Limb (tissue), 2 donors: ENCODE results near the gene BTN3A1.
"Not testable (repeated sequence)": the region's sequence is repeated elsewhere in the genome, so short reads cannot be mapped to it uniquely, and the experiment has no call there.

Experiments
- DNase-seq, 2 donors: peaks; one replicate each; pipeline ENCODE4 v3.0.0-alpha.2; 2016; ENCODE audit errors: extremely low spot score in 2 of 2

The BTN3A1 gene

GRCh38 chr6:26414281-26414680, 12.2 kb downstream of the BTN3A1 start:
- DNase-seq = no peak

- DNase-seq = no peak
Measured at GRCh38 chr6:26415036-26415614, 13.1 kb downstream of the BTN3A1 start.

GRCh38 chr6:26415791-26416190, 13.7 kb downstream of the BTN3A1 start:
- no peak for DNase-seq

GRCh38 chr6:26416288-26416687, 14.2 kb downstream of the BTN3A1 start:
- DNase-seq = no peak

GRCh38 chr6:26418077-26418476, 16.0 kb downstream of the BTN3A1 start:
- DNase-seq = not testable (repeated sequence)

- DNase-seq = not testable (repeated sequence)
Measured at GRCh38 chr6:26418795-26419194, 16.7 kb downstream of the BTN3A1 start.

GRCh38 chr6:26420688-26421171, 18.7 kb downstream of the BTN3A1 start:
- peak; percentile 5 to 59 for DNase-seq

- DNase-seq = peak; percentile 77 to 94
Measured at GRCh38 chr6:26421259-26422144, 19.4 kb downstream of the BTN3A1 start.

- no peak for DNase-seq
Measured at GRCh38 chr6:26422329-26422728, 20.3 kb downstream of the BTN3A1 start.

GRCh38 chr6:26426691-26427450, 24.8 kb downstream of the BTN3A1 start:
- no peak for DNase-seq

- no peak for DNase-seq
Measured at GRCh38 chr6:26427451-26427809, 25.4 kb downstream of the BTN3A1 start.

GRCh38 chr6:26428206-26428605, 26.1 kb downstream of the BTN3A1 start:
- DNase-seq = no peak

GRCh38 chr6:26430787-26431186, 28.7 kb downstream of the BTN3A1 start:
- no peak for DNase-seq

GRCh38 chr6:26431258-26432172, 29.4 kb downstream of the BTN3A1 start:
- DNase-seq = no peak

GRCh38 chr6:26432627-26433201, 30.6 kb downstream of the BTN3A1 start:
- DNase-seq = no peak

GRCh38 chr6:26433680-26434079, 31.6 kb downstream of the BTN3A1 start:
- not testable (repeated sequence) for DNase-seq

- DNase-seq = no peak
Measured at GRCh38 chr6:26436018-26436417, 33.9 kb downstream of the BTN3A1 start.

- DNase-seq = no peak
Measured at GRCh38 chr6:26437550-26437949, 35.5 kb downstream of the BTN3A1 start.

GRCh38 chr6:26438000-26438399, 35.9 kb downstream of the BTN3A1 start:
- no peak for DNase-seq
